GM18526 (cell line): ENCODE data around the gene FBXW2.
A peak's percentile ranks its signal among the peaks of the same experiment; 100 is the strongest.

Experiments
- POLR2A ChIP-seq: IDR thresholded peaks from 3 replicates; pipeline ENCODE4 v1.6.1; 2011; ENCODE audit not compliant: insufficient read length; ENCODE audit errors: extremely low read depth

Gene FBXW2

DNA sequence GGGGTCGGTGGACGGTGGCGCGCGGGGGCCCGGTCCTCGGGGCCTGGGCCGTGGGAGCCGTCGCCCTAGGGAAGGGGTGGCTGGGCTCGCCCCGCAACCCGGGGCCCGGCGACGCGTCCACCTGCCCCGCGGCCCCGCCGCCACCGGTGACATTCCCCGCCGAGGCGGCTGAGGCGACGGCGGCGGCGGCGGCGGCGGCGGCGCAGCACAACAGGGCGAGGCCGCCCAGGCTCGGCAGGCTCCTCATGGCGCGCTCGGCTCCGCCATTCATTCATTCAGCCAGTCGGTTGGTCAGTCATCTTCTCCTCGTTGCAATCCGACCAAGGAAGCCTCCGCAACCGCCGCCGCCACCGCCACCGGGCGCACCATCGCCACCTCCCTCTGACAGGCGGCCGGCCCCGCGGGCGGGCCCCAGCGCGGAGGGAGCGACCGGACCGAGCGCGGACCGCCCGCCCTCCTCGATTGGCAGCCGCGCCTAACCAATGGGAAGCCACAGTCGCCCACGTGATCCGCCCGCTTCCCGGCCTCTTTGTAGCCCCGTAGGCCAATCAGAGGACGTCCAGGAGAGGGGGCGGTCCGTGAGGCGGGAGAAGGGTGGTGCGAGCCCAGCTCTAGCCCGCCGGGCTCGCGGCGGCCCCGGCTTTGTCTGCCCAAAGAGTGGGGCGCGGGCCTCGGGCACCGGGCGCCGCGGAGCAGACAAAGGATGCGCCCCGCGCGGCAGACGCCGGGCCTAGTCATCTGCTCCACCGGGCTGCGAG lies 78.9 kb downstream of the FBXW2 start, which contains the start of gene MEGF9:
Gene MEGF9, minus strand, starts transcription at position 383 of the 758 bp plus-strand sequence. Its CDS starts 112 bp downstream, at position 271.
- TF ChIP-seq POLR2A: peak; percentile 78

DNA sequence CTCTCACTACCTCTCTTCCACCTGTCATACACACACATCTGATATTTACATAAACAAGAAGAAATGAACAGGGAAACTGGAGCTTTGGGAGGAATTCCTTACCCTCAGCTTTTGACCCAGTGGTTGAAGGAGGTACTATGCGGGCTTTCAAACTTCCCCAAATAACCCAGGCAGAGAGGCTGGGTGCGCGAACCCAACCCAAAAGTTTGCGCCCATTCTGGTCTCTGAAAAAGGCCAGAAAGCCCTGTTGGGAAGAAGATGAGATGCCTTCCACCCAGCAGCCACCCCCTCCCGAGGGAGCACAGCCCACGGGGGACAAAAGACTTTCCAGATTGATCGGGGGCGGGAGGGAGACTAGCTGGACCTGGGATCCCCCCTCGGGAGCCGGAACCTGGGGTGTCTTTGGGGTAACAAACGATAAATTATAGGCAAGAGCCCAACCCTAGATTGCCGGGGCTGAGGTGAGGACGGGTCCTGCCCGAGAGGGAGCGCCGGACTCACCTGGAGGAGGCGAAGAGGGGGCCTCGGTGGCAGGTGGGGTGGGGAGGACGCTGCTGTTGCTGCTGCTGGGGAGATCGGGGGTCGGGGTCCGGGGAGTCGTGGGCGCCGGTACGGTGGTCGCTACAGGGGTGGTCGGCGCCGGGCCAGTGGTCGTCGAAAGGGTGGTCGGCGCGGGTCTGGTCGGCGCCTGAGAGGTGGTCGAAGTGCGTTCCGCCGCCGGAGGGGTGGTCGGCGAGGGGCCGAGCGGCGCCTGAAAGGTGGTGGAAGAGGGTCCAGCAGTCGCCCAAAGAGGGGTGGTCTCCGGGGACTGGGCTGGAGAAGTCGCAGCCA lies 79.7 kb downstream of the FBXW2 start:
- TF ChIP-seq POLR2A: no peak

GRCh38 chr9:120712539-120713031 lies 80.6 kb downstream of the FBXW2 start:
- TF ChIP-seq POLR2A: no peak

- TF ChIP-seq POLR2A: no peak
These were observed 81.2 kb downstream of the FBXW2 start for GRCh38 chr9:120711841-120712538.

DNA sequence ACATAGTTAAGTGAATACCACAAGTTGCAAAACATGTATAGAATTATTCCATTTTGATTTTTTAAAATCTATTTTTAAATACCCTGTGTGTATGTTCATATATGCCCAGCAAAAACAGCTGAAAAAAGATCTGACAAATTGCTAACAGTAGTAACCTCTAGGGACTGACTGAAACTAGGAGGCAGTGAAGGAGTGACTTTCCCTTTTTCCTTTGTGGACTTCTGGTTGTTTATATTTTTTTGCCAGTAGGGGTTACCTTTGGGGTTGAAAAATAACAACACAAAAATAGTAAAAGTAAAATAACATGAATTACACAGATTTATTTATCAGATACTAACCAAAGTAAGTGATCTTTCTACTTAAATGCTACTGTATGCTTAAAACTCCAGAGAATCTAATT lies 81.9 kb downstream of the FBXW2 start:
- TF ChIP-seq POLR2A: no peak

GRCh38 chr9:120710110-120710981 lies 82.9 kb downstream of the FBXW2 start:
- no peak for TF ChIP-seq POLR2A

- no peak for TF ChIP-seq POLR2A
These were observed 84.5 kb downstream of the FBXW2 start for GRCh38 chr9:120708526-120709224.

DNA sequence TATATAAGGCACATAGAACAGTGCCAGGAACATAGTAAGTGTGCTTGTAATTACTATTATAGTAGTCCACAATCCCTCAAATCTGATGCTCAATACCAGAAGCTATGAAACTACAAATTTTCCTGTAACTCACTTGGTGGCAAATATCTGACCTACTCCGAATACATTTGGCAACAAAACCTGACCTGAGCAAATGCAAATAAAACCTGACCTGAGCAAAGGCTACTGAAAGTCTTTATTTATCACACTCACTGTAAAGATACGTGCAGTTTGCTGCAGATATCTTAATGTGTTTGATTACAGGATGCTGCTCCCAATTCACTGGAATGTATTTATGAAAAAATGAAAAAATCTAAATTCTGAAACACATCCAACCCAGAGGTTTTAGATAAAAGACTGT lies 86.0 kb downstream of the FBXW2 start:
- TF ChIP-seq POLR2A: no peak
